Measurements from ENCODE around the gene SMIM45.
A peak's percentile ranks its signal among the peaks of the same experiment; 100 is the strongest.

The SMIM45 gene

DNA sequence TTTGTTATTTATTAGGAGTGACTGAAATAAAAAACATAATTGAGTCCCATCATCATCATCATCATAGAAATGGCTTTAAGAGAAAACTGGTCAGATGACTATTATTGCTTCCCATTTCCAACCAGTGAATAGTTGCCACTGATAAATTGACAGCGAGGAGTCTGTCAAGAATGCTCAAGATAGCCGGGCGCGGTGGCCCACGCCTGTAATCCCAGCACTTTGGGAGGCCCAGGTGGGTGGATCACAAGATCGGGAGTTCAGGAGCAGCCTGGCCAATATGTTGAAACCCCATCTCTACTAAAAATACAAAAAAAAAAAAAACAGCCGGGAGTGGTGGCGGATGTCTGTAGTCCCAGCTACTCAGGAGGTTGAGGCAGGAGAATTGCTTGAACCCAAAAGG lies 48.5 kb downstream of the SMIM45 start:
- no peak for DNase-seq (ENCODE audit: low read depth)
- TF ChIP-seq, protein P1, sequence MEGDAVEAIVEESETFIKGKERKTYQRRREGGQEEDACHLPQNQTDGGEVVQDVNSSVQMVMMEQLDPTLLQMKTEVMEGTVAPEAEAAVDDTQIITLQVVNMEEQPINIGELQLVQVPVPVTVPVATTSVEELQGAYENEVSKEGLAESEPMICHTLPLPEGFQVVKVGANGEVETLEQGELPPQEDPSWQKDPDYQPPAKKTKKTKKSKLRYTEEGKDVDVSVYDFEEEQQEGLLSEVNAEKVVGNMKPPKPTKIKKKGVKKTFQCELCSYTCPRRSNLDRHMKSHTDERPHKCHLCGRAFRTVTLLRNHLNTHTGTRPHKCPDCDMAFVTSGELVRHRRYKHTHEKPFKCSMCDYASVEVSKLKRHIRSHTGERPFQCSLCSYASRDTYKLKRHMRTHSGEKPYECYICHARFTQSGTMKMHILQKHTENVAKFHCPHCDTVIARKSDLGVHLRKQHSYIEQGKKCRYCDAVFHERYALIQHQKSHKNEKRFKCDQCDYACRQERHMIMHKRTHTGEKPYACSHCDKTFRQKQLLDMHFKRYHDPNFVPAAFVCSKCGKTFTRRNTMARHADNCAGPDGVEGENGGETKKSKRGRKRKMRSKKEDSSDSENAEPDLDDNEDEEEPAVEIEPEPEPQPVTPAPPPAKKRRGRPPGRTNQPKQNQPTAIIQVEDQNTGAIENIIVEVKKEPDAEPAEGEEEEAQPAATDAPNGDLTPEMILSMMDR (conservative IDR thresholded peaks at IDR 0.05; ENCODE audit: control insufficient read depth, insufficient read depth, low read depth, low read length): no peak

DNA sequence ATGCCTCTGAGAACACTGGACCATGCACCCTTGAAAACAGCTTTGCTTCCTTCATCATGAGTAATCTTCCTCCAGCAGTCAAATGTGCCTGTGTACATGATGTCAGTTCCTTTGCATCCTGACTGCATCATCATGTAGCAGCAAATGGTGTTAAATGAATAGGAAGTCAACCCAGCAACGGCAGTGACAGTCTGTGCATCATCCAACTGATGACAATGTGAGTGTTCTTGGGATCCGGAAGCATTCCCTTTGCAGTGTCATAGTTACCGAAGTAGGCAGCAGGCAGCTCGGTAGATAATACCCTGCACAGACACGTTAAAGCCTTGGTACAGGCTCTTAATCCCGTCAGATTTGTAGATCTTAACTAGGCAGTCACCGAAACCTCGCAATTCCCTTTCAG lies 49.2 kb downstream of the SMIM45 start:
- TF ChIP-seq, protein P1 (conservative IDR thresholded peaks at IDR 0.05; ENCODE audit: control insufficient read depth, insufficient read depth, low read depth, low read length): no peak
- no peak overlapping the region for H3K4me3 ChIP-seq (ENCODE audit: control insufficient read depth, low read depth, low read length)
- peak; percentile 33 for DNase-seq (ENCODE audit: low read depth)

More for the DNA sequence above, 48.5 kb downstream of the SMIM45 start:
- H3K4me3 ChIP-seq (ENCODE audit: control insufficient read depth, low read depth, low read length): no peak overlapping the region

DNA sequence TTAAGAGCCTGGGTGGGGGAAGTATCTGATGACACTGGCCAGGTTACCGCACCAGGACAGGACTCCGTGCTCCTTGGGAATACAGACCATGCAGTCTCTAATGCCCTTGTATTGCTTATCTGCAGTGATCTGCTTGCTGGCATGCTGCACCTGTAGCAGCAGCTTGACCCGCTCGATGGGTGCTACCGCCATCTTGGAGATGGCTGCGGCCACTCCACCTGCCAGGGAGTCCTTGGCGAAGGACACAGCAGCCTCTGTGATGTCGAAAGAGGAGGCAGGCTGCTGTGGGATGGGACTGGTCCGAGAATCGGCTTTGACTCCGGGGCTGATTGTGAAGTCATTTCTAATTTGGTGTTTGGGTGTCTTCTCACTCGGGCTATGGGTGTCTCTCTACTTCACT lies 49.8 kb downstream of the SMIM45 start:
- TF ChIP-seq, protein P1 (conservative IDR thresholded peaks at IDR 0.05; ENCODE audit: control insufficient read depth, insufficient read depth, low read depth, low read length): no peak
- no peak overlapping the region for H3K4me3 ChIP-seq (ENCODE audit: control insufficient read depth, low read depth, low read length)
- DNase-seq (ENCODE audit: low read depth): no peak

DNA sequence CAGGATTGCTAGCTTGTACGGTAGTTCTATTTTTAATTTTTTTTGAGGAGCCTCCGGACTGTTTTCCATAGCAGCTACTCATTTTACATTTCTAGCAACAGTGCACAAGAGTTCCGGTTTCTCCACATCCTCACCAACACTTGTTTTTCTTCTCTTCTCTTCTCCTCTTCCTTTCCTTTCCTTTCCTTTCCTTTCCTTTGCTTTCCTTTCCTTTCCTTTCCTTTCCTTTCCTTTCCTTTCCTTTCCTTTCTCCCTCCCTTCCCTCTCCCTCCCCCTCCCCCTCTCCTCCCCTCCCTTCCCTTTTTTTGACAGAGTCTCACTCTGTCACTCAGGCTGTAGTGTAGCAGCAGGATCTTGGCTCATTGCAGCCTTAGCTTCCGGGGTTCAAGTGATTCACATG lies 56.0 kb downstream of the SMIM45 start:
- H3K4me3 ChIP-seq (ENCODE audit: control insufficient read depth, low read depth, low read length): no peak overlapping the region
- TF ChIP-seq, protein P1 (conservative IDR thresholded peaks at IDR 0.05; ENCODE audit: control insufficient read depth, insufficient read depth, low read depth, low read length): no peak
- no peak for DNase-seq (ENCODE audit: low read depth)
